PC-9 (cell line): Measurements from ENCODE around the gene MRPL3. TPM values are rescaled to one million over a fixed set of nuclear protein-coding genes. Genes with fewer than 3 reads are reported as not detected.
A peak's percentile ranks its signal among the peaks of the same experiment; 100 is the strongest.

Experiments
- BruUV-seq: library from RNA; stranded (reverse); fragments of 400-500 nt; replicated peaks from 2 replicates; lab custom pipeline; 2021; lab: Mats Ljungman, UMichigan
- CTCF ChIA-PET: fragments of 300-600 bp; sonication (Branson Sonifier 250); formaldehyde crosslinking; loops from one replicate; lab custom pipeline; 2022; ENCODE audit warnings: antibody characterized with exemption; lab: Charles Lee
- POLR2A ChIA-PET: fragments of 300-600 bp; sonication (Branson Sonifier 250); formaldehyde crosslinking; loops from one replicate; lab custom pipeline; 2022; ENCODE audit warnings: antibody characterized with exemption; ENCODE audit not compliant: unreplicated experiment; lab: Charles Lee
- DNase-seq, 2 experiments: peaks; one replicate each; pipeline versions ENCODE4 v3.0.0 to v3.0.0-alpha.2; 2015 to 2022; ENCODE audit warnings: mixed read lengths in 1 of 2
- H2AFZ ChIP-seq: fragments of 200-600 bp; sonication (generic); 2 replicates; pipeline ENCODE4 v1.8.1; 2017; ENCODE audit warnings: antibody characterized with exemption
- H3F3A ChIP-seq: fragments of 200-600 bp; sonication (generic); 2 replicates; pipeline ENCODE4 v1.8.1; 2017; ENCODE audit warnings: antibody characterized with exemption, mild to moderate bottlenecking, low read depth; ENCODE audit not compliant: insufficient read depth
- H3K27ac ChIP-seq: fragments of 200-600 bp; sonication (generic); 2 replicates; pipeline ENCODE4 v1.6.1; 2016; ENCODE audit warnings: mixed run types
- H3K27me3 ChIP-seq: fragments of 200-600 bp; sonication (generic); 2 replicates; pipeline ENCODE4 v1.6.1; 2016; ENCODE audit warnings: low read depth, mixed run types; ENCODE audit not compliant: insufficient read depth
- H3K36me3 ChIP-seq: fragments of 200-600 bp; sonication (generic); 2 replicates; pipeline ENCODE4 v1.6.1; 2016; ENCODE audit warnings: low read depth, mixed run types
- H3K4me1 ChIP-seq: fragments of 200-600 bp; sonication (generic); replicated peaks from 2 replicates; pipeline ENCODE4 v1.6.1; 2016; ENCODE audit warnings: mixed run types; ENCODE audit not compliant: insufficient read depth
- H3K4me2 ChIP-seq: fragments of 200-600 bp; sonication (generic); 2 replicates; pipeline ENCODE4 v1.6.1; 2017; ENCODE audit warnings: mixed run types
- H3K4me3 ChIP-seq: fragments of 200-600 bp; sonication (generic); 2 replicates; pipeline ENCODE4 v1.6.1; 2016; ENCODE audit warnings: mixed run types
- H3K79me2 ChIP-seq: fragments of 200-600 bp; sonication (generic); 2 replicates; pipeline ENCODE4 v1.6.1; 2017; ENCODE audit warnings: low read depth, mixed run types
- H3K9me2 ChIP-seq: fragments of 200-600 bp; sonication (generic); 2 replicates; pipeline ENCODE4 v1.8.1; 2017; ENCODE audit warnings: mild to moderate bottlenecking; ENCODE audit not compliant: insufficient read depth
- H3K9me3 ChIP-seq: fragments of 200-600 bp; sonication (generic); 2 replicates; pipeline ENCODE4 v1.8.1; 2016; ENCODE audit warnings: low read depth; ENCODE audit not compliant: insufficient read depth
- H4K20me1 ChIP-seq: fragments of 200-600 bp; sonication (generic); 2 replicates; pipeline ENCODE4 v1.8.1; 2017; ENCODE audit not compliant: insufficient read depth
- CTCF ChIP-seq: fragments of 200-600 bp; sonication (generic); conservative IDR thresholded peaks from 2 replicates; pipeline ENCODE4 v1.6.1; 2017; ENCODE audit warnings: mixed run types, antibody characterized with exemption, mild to moderate bottlenecking, moderate library complexity
- EZH2 ChIP-seq: fragments of 200-600 bp; sonication (generic); IDR thresholded peaks from 2 replicates; pipeline ENCODE4 v1.8.0; 2017; ENCODE audit warnings: antibody characterized with exemption, low read depth
- intact Hi-C: fragments of 100-400 bp; cut with micrococcal nuclease; formaldehyde crosslinking; loops from one replicate; pipeline ENCODE4 v1.10.0; 2022; ENCODE audit not compliant: unreplicated experiment
- total RNA-seq: library from RNA; stranded (reverse); gene quantifications from 2 replicates; pipeline ENCODE4 v1.2.3, GENCODE V29; 2021

Gene MRPL3
- total RNA-seq, 1 experiment from 2014 or later, result 109 TPM

GRCh38 chr3:131503320-131503635 is 507 bp upstream of the MRPL3 start:
- no peaks in the 10 kb centered on the region for H4K20me1 ChIP-seq
- TSS peak; percentile 34 for BruUV-seq
- H3K27me3 ChIP-seq, result no peaks in the 10 kb centered on the region
- H2AFZ ChIP-seq, result peak overlapping the region; percentile 94
- H3K4me2 ChIP-seq, result peak overlapping the region; percentile 92
- H3K36me3 ChIP-seq, result peaks cover 23% of the 10 kb centered on the region
- no peak for TF ChIP-seq CTCF
- TF ChIP-seq EZH2, result no peak
- ChIA-PET POLR2A (interaction anchor here (0.7 kb wide), 2 partner anchors 32 to 586 kb away, joined by 3 to 4 read pairs; no protein-coding TSS in a partner anchor), CTCF (no interaction called here)
- no peaks in the 10 kb centered on the region for H3F3A ChIP-seq
- no peaks in the 10 kb centered on the region for H3K9me2 ChIP-seq
- intact Hi-C loops, result no loop called here
- peaks cover 37% of the 10 kb centered on the region for H3K79me2 ChIP-seq
- peak overlapping the region; percentile 78 for H3K4me3 ChIP-seq
- H3K9me3 ChIP-seq, result no peaks in the 10 kb centered on the region
- DNase-seq, result no peak
- no peak overlapping the region for H3K27ac ChIP-seq
- peaks cover 19% of the 10 kb centered on the region for H3K4me1 ChIP-seq

- peak in 1 of 2 experiments; percentile 37 for DNase-seq
- intact Hi-C loops, result no loop called here
- Histone ChIP-seq H3F3A (no peaks in the 10 kb centered on the region), H3K4me2 (peak overlapping the region; percentile 92), H3K9me3 (no peaks in the 10 kb centered on the region), H3K27ac (peak overlapping the region; percentile 70; the same call in 1 of the 2 replicates), H3K79me2 (peaks cover 37% of the 10 kb centered on the region), H2AFZ (peak overlapping the region; percentile 94), H3K36me3 (peaks cover 34% of the 10 kb centered on the region), H3K9me2 (no peaks in the 10 kb centered on the region), H4K20me1 (no peaks in the 10 kb centered on the region), H3K4me1 (peaks cover 19% of the 10 kb centered on the region), H3K27me3 (no peaks in the 10 kb centered on the region), H3K4me3 (peak overlapping the region; percentile 78)
- CTCF ChIA-PET, result no interaction called here
- TF ChIP-seq EZH2 (no peak), CTCF (no peak)
- POLR2A ChIA-PET, result no interaction called here
- no TSS peak for BruUV-seq
Observed at GRCh38 chr3:131501949-131502348, 822 bp downstream of the MRPL3 start.

- ChIA-PET CTCF (no interaction called here), POLR2A (no interaction called here)
- H3K36me3 ChIP-seq, result peaks cover 41% of the 10 kb centered on the region
- H3K27me3 ChIP-seq, result no peaks in the 10 kb centered on the region
- no peaks in the 10 kb centered on the region for H3K9me3 ChIP-seq
- BruUV-seq, result no TSS peak
- H3F3A ChIP-seq, result no peaks in the 10 kb centered on the region
- no peaks in the 10 kb centered on the region for H3K4me1 ChIP-seq
- no peaks in the 10 kb centered on the region for H3K9me2 ChIP-seq
- H4K20me1 ChIP-seq, result peaks cover 4% of the 10 kb centered on the region; the same call in 1 of the 2 replicates
- H3K27ac ChIP-seq, result no peak overlapping the region
- H3K79me2 ChIP-seq, result no peaks in the 10 kb centered on the region; the same call in 1 of the 2 replicates
- H3K4me2 ChIP-seq, result no peak overlapping the region
- DNase-seq, result no peak
- no peak overlapping the region for H3K4me3 ChIP-seq
- H2AFZ ChIP-seq, result no peak overlapping the region
- intact Hi-C loops, result no loop called here
- no peak for TF ChIP-seq CTCF
- no peak for TF ChIP-seq EZH2
Observed at GRCh38 chr3:131494706-131495105, 8.1 kb downstream of the MRPL3 start.
